Midbrain (tissue), 1 donor: ENCODE data around the gene SLC18A3.

Experiments
- DNase-seq: peaks from one replicate; lab custom pipeline; 2025; lab: John Stamatoyannopoulos, UW

The SLC18A3 gene

GRCh38 chr10:49651039-49651835 lies 41.1 kb downstream of the SLC18A3 start:
- no peak for DNase-seq

GRCh38 chr10:49651917-49652316 lies 41.8 kb downstream of the SLC18A3 start:
- DNase-seq = no peak

GRCh38 chr10:49652421-49653272 lies 42.5 kb downstream of the SLC18A3 start:
- no peak for DNase-seq

- no peak for DNase-seq
Observed at GRCh38 chr10:49653273-49653929, 43.3 kb downstream of the SLC18A3 start.

- no peak for DNase-seq
Observed at GRCh38 chr10:49654036-49654693, 44.1 kb downstream of the SLC18A3 start.

- no peak for DNase-seq
Observed at GRCh38 chr10:49655099-49655498, 45.0 kb downstream of the SLC18A3 start.

- DNase-seq = no peak
Observed at GRCh38 chr10:49656845-49657493, 46.9 kb downstream of the SLC18A3 start.

- no peak for DNase-seq
Observed at GRCh38 chr10:49657606-49658005, 47.5 kb downstream of the SLC18A3 start.

- no peak for DNase-seq
Observed at GRCh38 chr10:49661140-49661856, 51.2 kb downstream of the SLC18A3 start.
